IMR-90 (cell line): ENCODE data around the gene MINDY2. TPM values are rescaled to one million over a fixed set of nuclear protein-coding genes. Genes with fewer than 3 reads are reported as not detected.

ENCODE experiments used
- ATAC-seq: fragments of 200-7000 bp; cut with Tn5 transposase; 2 replicates; pipeline ENCODE4 v1.9.1; 2020; ENCODE audit warnings: low read depth, mild to moderate bottlenecking, moderate library complexity
- BruUV-seq: library from RNA; stranded (reverse); fragments of 400-500 nt; replicated peaks from 2 replicates; lab custom pipeline; 2021; lab: Mats Ljungman, UMichigan
- CTCF ChIA-PET: fragments of 300-600 bp; formaldehyde crosslinking; extraction: SDS; loops from one replicate; lab custom pipeline; 2021; ENCODE audit warnings: antibody characterized with exemption; lab: Yijun Ruan, JAX
- POLR2A ChIA-PET: fragments of 300-600 bp; sonication (Branson Sonifier 250); formaldehyde crosslinking; loops from one replicate; lab custom pipeline; 2022; ENCODE audit warnings: antibody characterized with exemption; ENCODE audit not compliant: unreplicated experiment; lab: Charles Lee
- DNase-seq: peaks from one replicate; pipeline ENCODE4 v3.0.0; 2013
- H2AFZ ChIP-seq: replicated peaks from 2 replicates; pipeline ENCODE3; 2013; ENCODE audit warnings: low read length, mild to moderate bottlenecking; ENCODE audit not compliant: poor library complexity
- H2AK5ac ChIP-seq: 2 replicates; pipeline ENCODE4 v1.6.1; 2013; ENCODE audit warnings: low read depth, low read length, inconsistent platforms
- H2AK9ac ChIP-seq: replicated peaks from 2 replicates; pipeline ENCODE3; 2013; ENCODE audit warnings: mild to moderate bottlenecking, low read depth, low read length, moderate library complexity; ENCODE audit not compliant: poor library complexity
- H2BK120ac ChIP-seq: 2 replicates; pipeline ENCODE4 v1.6.1; 2013; ENCODE audit warnings: low read depth, low read length, inconsistent platforms
- H2BK15ac ChIP-seq: 3 replicates; pipeline ENCODE4 v1.6.1; 2013; ENCODE audit warnings: low read depth, low read length, inconsistent platforms
- H2BK20ac ChIP-seq: 2 replicates; pipeline ENCODE4 v1.6.1; 2013; ENCODE audit warnings: low read depth, mild to moderate bottlenecking, inconsistent platforms, low read length, moderate library complexity
- H2BK5ac ChIP-seq: 2 replicates; pipeline ENCODE4 v1.6.1; 2013; ENCODE audit warnings: mild to moderate bottlenecking, low read depth, low read length, inconsistent platforms; ENCODE audit not compliant: poor library complexity, severe bottlenecking
- H3K14ac ChIP-seq: replicated peaks from 2 replicates; pipeline ENCODE4 v1.6.1; 2013; ENCODE audit warnings: low read depth, low read length, inconsistent platforms
- H3K18ac ChIP-seq: 2 replicates; pipeline ENCODE4 v1.6.1; 2013; ENCODE audit warnings: low read depth, low read length, control low read depth
- H3K23ac ChIP-seq: 2 replicates; pipeline ENCODE4 v1.6.1; 2013; ENCODE audit warnings: low read depth, low read length, inconsistent platforms
- H3K27ac ChIP-seq: 2 replicates; pipeline ENCODE4 v1.5.1; 2013; ENCODE audit warnings: mild to moderate bottlenecking, control low read depth, low read length; ENCODE audit not compliant: insufficient read depth
- H3K27me3 ChIP-seq: 2 replicates; pipeline ENCODE4 v1.6.1; 2013; ENCODE audit warnings: low read length; ENCODE audit not compliant: control insufficient read depth, insufficient read depth
- H3K36me3 ChIP-seq: 2 replicates; pipeline ENCODE4 v1.6.1; 2013; ENCODE audit warnings: low read length, mixed read lengths; ENCODE audit not compliant: control insufficient read depth, insufficient read depth
- H3K4ac ChIP-seq: 2 replicates; pipeline ENCODE4 v1.6.1; 2013; ENCODE audit warnings: low read depth, low read length, inconsistent platforms
- H3K4me1 ChIP-seq: 2 replicates; pipeline ENCODE4 v1.6.1; 2013; ENCODE audit warnings: low read length, mixed read lengths; ENCODE audit not compliant: control insufficient read depth, insufficient read depth
- H3K4me2 ChIP-seq: 2 replicates; pipeline ENCODE4 v1.6.1; 2013; ENCODE audit warnings: low read depth, mild to moderate bottlenecking, control low read depth, low read length, moderate library complexity
- H3K4me3 ChIP-seq: 2 replicates; pipeline ENCODE4 v1.5.1; 2013; ENCODE audit warnings: low read depth, mild to moderate bottlenecking, control low read depth, low read length, moderate library complexity; ENCODE audit not compliant: insufficient read depth
- H3K56ac ChIP-seq: 2 replicates; pipeline ENCODE4 v1.6.1; 2013; ENCODE audit warnings: low read length, inconsistent platforms; ENCODE audit not compliant: insufficient read depth; ENCODE audit errors: extremely low read depth
- H3K79me1 ChIP-seq, 2 experiments: 2 replicates each; pipeline ENCODE4 v1.6.1; 2013; ENCODE audit warnings: low read length in 2 of 2, inconsistent platforms in 1 of 2, low read depth in 1 of 2
- H3K9ac ChIP-seq: 2 replicates; pipeline ENCODE4 v1.6.1; 2013; ENCODE audit warnings: low read depth, low read length, control low read depth
- H3K9me1 ChIP-seq: 2 replicates; pipeline ENCODE4 v1.6.1; 2013; ENCODE audit warnings: low read length, inconsistent platforms; ENCODE audit not compliant: insufficient read depth
- H3K9me3 ChIP-seq: 2 replicates; pipeline ENCODE4 v1.6.1; 2013; ENCODE audit warnings: low read length; ENCODE audit not compliant: control insufficient read depth, insufficient read depth
- H4K20me1 ChIP-seq: 2 replicates; pipeline ENCODE4 v1.6.1; 2013; ENCODE audit warnings: low read length, inconsistent platforms; ENCODE audit not compliant: insufficient read depth
- H4K5ac ChIP-seq: 2 replicates; pipeline ENCODE4 v1.6.1; 2013; ENCODE audit warnings: mild to moderate bottlenecking, low read depth, low read length, control low read depth
- H4K8ac ChIP-seq, 2 experiments: 2 replicates each; pipeline ENCODE4 v1.6.1; 2013; ENCODE audit warnings: low read depth in 2 of 2, low read length in 2 of 2, control low read depth in 1 of 2, inconsistent platforms in 1 of 2
- H4K91ac ChIP-seq: 2 replicates; pipeline ENCODE4 v1.6.1; 2013; ENCODE audit warnings: low read depth, low read length, inconsistent platforms; ENCODE audit not compliant: insufficient read depth
- BHLHE40 ChIP-seq: fragments of 150-350 bp; IDR thresholded peaks from 2 replicates; pipeline ENCODE4 v1.6.1; 2016; ENCODE audit warnings: mild to moderate bottlenecking, low read depth, low read length
- CHD1 ChIP-seq: IDR thresholded peaks from 2 replicates; pipeline ENCODE4 v1.6.1; 2012; ENCODE audit warnings: low read depth, low read length, improper control_type of control experiment
- CTCF ChIP-seq: conservative IDR thresholded peaks from 2 replicates; pipeline ENCODE4 v1.5.1; 2012; ENCODE audit warnings: mild to moderate bottlenecking, low read depth, low read length, improper control_type of control experiment
- ELK1 ChIP-seq: fragments of 150-350 bp; IDR thresholded peaks from 2 replicates; pipeline ENCODE4 v1.6.1; 2016; ENCODE audit warnings: low read depth, mild to moderate bottlenecking, low read length, moderate library complexity, borderline replicate concordance
- MXI1 ChIP-seq: IDR thresholded peaks from 2 replicates; pipeline ENCODE4 v1.6.1; 2012; ENCODE audit warnings: low read depth, mild to moderate bottlenecking, low read length, moderate library complexity, borderline replicate concordance
- RAD21 ChIP-seq: IDR thresholded peaks from 2 replicates; pipeline ENCODE4 v1.6.1; 2012; ENCODE audit warnings: low read length, improper control_type of control experiment
- SMC3 ChIP-seq: fragments of 150-350 bp; IDR thresholded peaks from 2 replicates; pipeline ENCODE4 v1.6.1; 2016; ENCODE audit warnings: low read depth, mild to moderate bottlenecking, antibody characterized with exemption, low read length, moderate library complexity
- WGBS, 2 experiments: methylation state at CpG; one replicate each; pipeline versions ENCODE4 v1.1.5 to v1.1.7; 2013; ENCODE audit warnings: missing lambda C conversion rate in 2 of 2; ENCODE audit not compliant: insufficient read length in 1 of 2; ENCODE audit errors: extremely low coverage in 2 of 2; 5-methylcytosine and 5-hydroxymethylcytosine counted together
- dilution Hi-C: fragments of 300-500 bp; cut with HindIII; formaldehyde crosslinking; loops from one replicate; pipeline ENCODE4 v1.14.3; 2018; ENCODE audit warnings: low sequenced_read_pairs; ENCODE audit not compliant: unreplicated experiment
- in situ Hi-C: fragments of 300-500 bp; cut with MboI; formaldehyde crosslinking; loops from 3 replicates; pipeline ENCODE4 v1.14.3; 2019; ENCODE audit warnings: low sequenced_read_pairs, inconsistent platforms, mixed read lengths
- intact Hi-C: fragments of 100-400 bp; cut with micrococcal nuclease; formaldehyde crosslinking; loops from 2 replicates; pipeline ENCODE4 v1.10.0; 2022
- polyA plus RNA-seq, 3 experiments: library from polyadenylated mRNA; depleted of rRNA; stranded (reverse); fragments of >200 nt; gene quantifications; 2 replicates each; pipeline ENCODE4 v1.2.3, GENCODE V29; 2012; ENCODE audit warnings: low replicate concordance in 1 of 3
- total RNA-seq: library from RNA; depleted of rRNA; stranded (reverse); fragments of >200 nt; gene quantifications from 2 replicates; pipeline ENCODE4 v1.2.3, GENCODE V29; 2012

Gene MINDY2
- total and polyA plus RNA-seq, 2 of the 4 experiments (the other 2 are of a cell fraction), result 4.0 to 9.3 TPM

GRCh38 chr15:58795825-58796224, 24.7 kb downstream of the MINDY2 start:
- DNase-seq (no peak), ATAC-seq (no peak)
- no peaks in the 10 kb centered on the region for H3K9me3 ChIP-seq
- no peak overlapping the region for H3K4me2 ChIP-seq
- no peak overlapping the region for H3K18ac ChIP-seq
- no peak overlapping the region for H2BK5ac ChIP-seq
- H3K14ac ChIP-seq, result 0 out of 2 replicates have a peak overlapping the region, but pooled peaks have one; percentile 3
- H2AK9ac ChIP-seq, result no peak overlapping the region
- CTCF ChIA-PET, result interaction anchor here (0.9 kb wide), 1 partner anchor 11 kb away, joined by 3 read pairs; no protein-coding TSS in a partner anchor
- no peak overlapping the region for H3K27ac ChIP-seq
- no peak overlapping the region for H2BK20ac ChIP-seq
- H3K56ac ChIP-seq, result no peak overlapping the region
- no peak overlapping the region for H3K9ac ChIP-seq
- H2AFZ ChIP-seq, result no peak overlapping the region
- peaks cover 2% of the 10 kb centered on the region; the same call in 1 of the 2 replicates for H3K4me1 ChIP-seq
- in situ Hi-C loops (no loop called here), intact Hi-C loops (loop anchor here (10.0 kb wide), 1 partner anchor 59 kb away; no protein-coding TSS in a partner anchor), dilution Hi-C loops (no loop called here)
- 89% methylated on average over 2 of the region's 2 CpGs; no CpG with 5 or more reads in 1 of the 2 experiments for WGBS, 2 experiments
- no peak overlapping the region for H2BK15ac ChIP-seq
- H4K91ac ChIP-seq, result no peak overlapping the region
- no peak for TF ChIP-seq ELK1
- TF ChIP-seq SMC3, result no peak
- TF ChIP-seq CTCF, result no peak
- no peak for TF ChIP-seq MXI1
- no peak for TF ChIP-seq RAD21
- TF ChIP-seq BHLHE40, result no peak
- no peak for TF ChIP-seq CHD1
- H3K36me3 ChIP-seq, result peaks cover 6% of the 10 kb centered on the region
- BruUV-seq, result no TSS peak
- H3K4ac ChIP-seq, result no peak overlapping the region
- no peak overlapping the region for H2BK120ac ChIP-seq
- no peak overlapping the region for H3K4me3 ChIP-seq
- no peak overlapping the region for H4K8ac ChIP-seq
- 0 out of 2 replicates have a peak, but pooled peaks cover 6% of the 10 kb centered on the region for H3K9me1 ChIP-seq
- H4K5ac ChIP-seq, result no peak overlapping the region
- POLR2A ChIA-PET, result no interaction called here
- peak overlapping the region; percentile 40; the same call in 1 of the 2 replicates for H2AK5ac ChIP-seq
- H3K79me1 ChIP-seq, result peaks cover 22 to 51% of the 10 kb centered on the region in 2 experiments
- H3K27me3 ChIP-seq, result no peaks in the 10 kb centered on the region
- no peak overlapping the region for H3K23ac ChIP-seq
- H4K20me1 ChIP-seq, result no peaks in the 10 kb centered on the region
